Aortic smooth muscle cell (primary cell): Measurements from ENCODE around the gene SMAD7. TPM values are rescaled to one million over a fixed set of nuclear protein-coding genes. Genes with fewer than 3 reads are reported as not detected.

Source experiments
- total RNA-seq: library from RNA; depleted of rRNA; stranded (reverse); fragments of >200 nt; gene quantifications from 2 replicates; pipeline ENCODE4 v1.2.3, GENCODE V29; 2014

The SMAD7 gene, protein sequence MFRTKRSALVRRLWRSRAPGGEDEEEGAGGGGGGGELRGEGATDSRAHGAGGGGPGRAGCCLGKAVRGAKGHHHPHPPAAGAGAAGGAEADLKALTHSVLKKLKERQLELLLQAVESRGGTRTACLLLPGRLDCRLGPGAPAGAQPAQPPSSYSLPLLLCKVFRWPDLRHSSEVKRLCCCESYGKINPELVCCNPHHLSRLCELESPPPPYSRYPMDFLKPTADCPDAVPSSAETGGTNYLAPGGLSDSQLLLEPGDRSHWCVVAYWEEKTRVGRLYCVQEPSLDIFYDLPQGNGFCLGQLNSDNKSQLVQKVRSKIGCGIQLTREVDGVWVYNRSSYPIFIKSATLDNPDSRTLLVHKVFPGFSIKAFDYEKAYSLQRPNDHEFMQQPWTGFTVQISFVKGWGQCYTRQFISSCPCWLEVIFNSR
- total RNA-seq = 31.3 and 34.1 TPM in 2 replicates

DNA sequence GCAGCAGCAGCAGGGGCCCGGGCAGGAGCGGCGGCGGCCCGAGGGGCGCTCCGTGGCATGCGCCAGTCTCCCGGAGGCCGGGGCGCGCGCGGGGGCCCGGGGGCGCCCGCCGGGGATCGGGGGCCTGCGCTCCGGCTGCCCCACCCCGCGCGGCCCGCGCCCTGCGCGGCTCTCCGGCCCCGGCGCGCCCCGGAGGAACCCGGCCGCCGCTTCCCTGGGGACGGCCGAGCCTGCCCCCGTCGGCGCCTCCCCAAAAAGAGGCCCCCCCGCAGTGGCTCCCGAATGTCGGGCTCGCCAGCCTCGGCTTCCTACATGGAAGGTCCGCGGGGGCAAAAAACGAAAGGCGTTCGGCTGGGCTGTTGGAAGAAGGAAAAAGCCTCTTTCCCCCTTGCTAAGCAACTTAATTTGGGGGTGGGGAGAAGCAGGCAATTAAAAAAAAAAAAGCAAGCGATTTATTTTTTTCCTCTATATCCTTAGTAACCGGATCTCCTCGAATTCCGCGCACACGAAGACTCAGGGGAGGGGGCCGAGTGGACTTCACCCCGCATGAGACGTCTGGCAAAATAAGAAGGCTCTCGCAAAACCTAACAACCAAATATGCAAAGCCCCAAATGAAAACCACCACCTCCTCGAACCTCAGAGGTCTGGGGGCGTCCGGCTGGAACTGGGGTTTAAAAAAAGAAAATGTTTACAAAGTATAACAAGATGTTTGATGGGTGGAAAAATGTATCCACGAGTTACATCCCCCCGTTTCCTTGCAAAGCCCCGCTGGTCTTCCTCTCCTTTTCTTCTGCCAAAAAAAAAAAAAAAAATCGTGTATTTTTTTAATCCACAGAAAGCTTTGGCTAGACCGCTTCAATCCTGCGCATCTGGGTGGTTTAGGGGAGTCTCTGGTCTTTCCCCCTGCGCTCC is at the start of gene SMAD7:
Gene SMAD7, minus strand, starts transcription at position 430 of the 912 bp plus-strand sequence. CDS start 541 bp downstream, outside the sequence.

